ENCODE data around the gene SLC2A2.

Gene SLC2A2

DNA sequence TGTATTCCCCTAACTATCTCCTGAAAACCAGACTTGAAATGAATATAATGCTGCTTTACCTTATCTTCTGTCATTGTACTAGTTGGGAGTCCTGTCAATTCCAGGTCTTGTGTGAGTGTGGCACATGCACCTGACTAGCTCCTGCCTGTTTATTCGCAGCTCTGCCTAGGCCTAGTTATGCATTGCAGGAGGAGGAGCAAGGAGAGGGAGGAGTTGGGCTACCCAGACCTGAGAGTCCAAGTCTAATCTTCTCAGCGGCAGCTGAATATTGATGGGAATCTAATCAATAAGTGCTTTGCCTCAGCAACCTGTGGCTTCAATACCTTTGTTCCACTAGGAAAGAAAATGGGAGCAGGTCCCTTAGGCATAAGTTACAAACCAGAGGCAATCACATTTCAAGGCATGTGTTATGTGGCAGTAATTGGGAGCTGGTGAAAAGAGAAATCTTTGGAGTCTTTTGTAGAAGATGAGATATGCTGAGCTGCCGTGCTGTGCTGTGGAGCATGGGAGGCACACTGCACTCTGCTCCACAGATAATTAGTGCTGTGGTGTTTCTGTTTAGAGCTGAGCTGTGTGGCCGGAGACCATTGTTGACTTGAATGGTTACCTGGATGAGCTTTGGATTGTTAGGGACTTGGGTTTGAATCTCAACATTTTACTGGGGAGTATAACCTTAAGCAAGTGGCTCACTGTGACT, at the start of gene SLC2A2:
TSS of gene SLC2A2 (minus strand) at position 124 of the 697 bp plus-strand sequence. CDS start at position 74, 50 bp downstream.
- no peak for DNase-seq

DNA sequence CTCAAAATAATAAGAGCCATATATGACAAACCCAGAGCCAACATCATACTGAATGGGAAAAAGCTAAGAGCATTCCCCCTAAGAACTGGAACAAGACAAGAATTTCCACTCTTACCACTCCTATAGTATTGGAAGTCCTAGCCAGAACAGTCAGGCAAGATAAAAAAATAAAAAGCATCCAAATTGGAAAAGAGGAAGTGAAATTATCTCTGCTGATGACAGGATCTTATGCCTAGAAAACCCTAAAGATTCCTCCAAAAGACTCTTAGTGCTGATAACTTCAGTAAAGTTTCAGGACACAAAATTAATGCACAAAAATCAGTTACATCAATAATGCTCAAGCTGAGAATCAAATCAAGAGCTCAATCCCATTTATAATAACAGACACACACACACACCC, 45.9 kb upstream of the SLC2A2 start:
- DNase-seq = no peak

DNA sequence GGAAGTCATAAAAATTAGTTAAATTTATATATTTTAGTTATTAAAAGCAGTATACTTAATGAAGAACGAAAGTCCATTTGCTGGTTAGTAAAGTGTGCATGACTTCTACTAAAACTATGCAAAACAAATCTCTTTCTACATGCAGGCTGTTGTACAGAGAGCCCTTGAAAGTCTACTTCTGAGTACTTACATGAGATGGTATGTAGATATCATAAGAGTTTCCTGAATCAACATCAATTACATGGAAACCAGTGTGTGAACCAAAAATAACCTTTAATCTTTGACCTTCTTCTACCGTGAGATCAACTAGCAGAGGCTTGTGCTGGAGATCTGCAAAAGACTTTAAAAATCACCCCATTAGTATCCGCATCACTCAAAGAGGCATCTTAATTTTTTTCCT, 42.1 kb upstream of the SLC2A2 start:
- no peak for DNase-seq

DNA sequence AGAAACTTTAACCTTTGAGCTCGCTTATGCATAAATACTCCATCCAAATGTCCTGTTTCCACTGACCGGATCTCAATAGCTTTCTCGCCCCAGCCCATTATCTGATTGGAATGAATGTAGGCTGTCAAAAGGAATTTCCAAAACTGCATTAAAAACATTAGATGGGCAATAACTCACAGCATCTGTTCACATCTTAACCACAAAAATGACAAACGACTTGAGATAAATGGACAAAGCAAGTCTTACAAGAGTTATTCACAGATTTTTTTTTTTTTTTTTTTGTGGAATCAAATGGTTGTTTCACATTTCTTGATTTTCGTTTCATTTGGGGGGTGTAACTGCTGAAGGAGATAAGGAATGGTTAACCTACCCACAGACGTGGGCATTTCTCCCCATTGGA, 39.7 kb upstream of the SLC2A2 start:
- no peak for DNase-seq

GRCh38 chr3:171065732-171066131, 39.2 kb upstream of the SLC2A2 start:
- no peak for DNase-seq

GRCh38 chr3:171064461-171064860, 37.9 kb upstream of the SLC2A2 start:
- DNase-seq = no peak

DNA sequence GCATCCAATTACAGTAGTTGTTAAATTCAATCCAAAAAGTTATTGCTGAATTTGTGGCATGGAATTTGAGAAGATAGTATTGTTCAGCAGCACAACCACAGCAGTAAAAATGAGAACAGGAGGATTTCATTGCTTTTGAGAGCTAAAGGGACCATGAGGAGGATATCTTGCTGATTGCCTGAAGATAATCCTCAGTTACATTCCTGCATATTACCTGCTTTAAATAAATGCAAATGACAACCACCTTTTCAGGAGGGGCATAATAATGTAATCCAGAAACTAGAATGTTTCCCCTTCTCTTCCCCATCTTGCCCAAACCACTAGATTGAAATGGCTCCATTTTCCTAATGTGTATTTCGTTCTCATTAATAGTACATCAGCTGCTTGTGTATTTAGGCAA, 35.2 kb upstream of the SLC2A2 start:
- no peak for DNase-seq

DNA sequence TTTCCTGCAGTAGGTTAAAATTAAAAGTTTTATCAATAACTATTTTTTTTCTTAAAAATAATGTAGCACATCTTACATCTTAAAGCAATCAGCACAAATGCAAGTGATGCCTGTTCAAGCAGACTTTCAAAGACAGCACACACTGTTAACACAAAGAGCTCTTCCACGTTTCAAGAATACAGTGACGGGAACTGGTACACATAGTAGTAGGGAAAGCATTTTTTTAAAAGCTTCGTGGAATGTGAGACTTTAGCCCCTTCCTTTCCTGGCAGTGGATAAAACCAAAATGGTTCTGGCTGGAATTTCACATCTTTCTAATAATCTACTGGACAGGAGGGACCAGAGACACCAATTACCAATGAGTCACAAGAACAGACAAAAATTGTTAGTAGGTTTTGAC, 33.5 kb upstream of the SLC2A2 start:
- DNase-seq = no peak

DNA sequence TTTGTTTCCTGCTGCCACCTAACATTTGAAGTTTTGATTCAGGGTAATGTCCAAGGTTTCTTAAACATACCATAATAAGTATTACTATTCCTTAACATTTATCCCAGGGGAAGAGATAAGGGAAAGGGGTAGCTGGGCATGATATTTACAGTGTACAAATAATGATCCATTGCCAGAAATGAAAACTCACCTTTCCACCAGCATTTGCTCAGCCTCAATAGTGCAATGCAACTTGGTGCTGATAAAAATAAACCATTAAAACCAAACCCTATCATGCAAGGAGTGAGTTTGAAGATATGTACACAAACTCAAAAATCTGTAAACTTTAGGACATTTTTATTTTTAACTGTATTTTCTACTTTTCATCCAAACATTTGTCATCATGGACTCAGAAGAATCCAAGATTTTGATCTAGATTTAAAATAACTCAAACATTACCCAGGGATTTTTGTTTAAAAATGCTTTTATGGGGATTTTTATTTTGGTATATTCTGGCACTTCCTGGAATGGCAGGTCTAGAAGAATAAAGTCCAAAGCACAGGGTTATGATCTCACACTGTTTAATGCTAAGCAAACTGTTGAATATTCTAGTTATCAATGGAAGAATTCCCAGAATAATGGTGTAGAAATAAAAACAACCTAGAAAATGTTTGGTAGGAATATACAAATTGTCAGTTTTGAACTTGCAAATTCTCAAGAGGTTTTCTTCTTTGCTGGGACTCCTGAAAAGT, 32.5 kb upstream of the SLC2A2 start:
- DNase-seq = no peak

DNA sequence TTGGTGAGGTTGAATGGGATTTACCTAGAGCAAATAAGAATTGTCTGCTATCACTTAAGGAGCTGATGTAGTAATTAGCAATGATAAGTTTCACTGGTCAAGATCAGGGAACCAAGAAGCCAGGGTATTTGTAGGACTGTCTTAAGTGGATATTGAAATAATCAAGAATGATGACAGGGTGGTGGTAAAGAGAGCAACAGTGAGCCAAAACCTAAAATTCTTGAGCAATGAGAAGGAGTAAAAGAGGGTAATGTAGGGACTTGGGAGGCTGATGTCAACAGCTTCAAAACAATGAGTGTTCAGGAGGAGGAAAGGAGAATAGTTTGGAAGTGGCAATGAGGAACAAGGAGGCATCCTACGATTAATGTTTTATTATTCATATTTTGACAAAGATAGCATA, 31.5 kb upstream of the SLC2A2 start:
- no peak for DNase-seq

- no peak for DNase-seq
These were observed 30.6 kb upstream of the SLC2A2 start for GRCh38 chr3:171057072-171057471.

DNA sequence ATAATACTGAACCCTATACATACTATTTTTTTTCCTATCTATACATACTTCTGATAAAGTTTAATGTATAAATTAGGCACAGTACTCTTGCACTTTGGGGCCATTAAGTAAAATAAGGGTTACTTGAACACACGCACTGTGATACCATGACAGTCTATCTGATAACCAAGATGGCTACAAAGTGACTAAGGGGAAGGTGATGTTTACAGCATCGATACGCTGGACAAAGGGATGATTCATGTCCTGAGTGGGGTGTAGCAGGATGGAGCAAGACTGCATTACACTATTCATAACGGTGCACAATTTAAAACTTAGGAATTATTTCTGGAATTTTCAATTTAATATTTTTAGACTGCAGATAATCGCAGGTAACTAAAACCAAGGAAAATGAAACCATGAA, 30.0 kb upstream of the SLC2A2 start:
- DNase-seq = no peak

- DNase-seq = no peak
These were observed 29.0 kb upstream of the SLC2A2 start for GRCh38 chr3:171055336-171056178.

DNA sequence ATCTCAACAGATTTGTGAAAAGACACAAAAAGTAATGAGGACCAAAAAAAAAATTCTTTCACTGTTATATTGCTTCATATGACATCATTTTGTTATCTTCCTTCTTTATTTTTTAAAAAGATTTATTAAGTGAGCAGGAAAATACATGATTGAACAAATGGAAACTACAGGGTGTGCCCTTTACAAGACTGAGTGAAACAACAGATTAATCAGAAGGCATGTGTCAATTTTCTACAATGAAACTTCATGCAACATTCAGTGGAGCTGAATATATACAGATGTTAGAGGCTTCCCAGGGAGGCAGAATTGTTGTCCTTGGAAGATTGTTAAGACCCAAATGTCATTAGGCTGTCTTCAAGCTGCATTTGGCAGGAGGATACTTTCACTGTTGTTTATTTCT, 28.4 kb upstream of the SLC2A2 start:
- DNase-seq = no peak

- DNase-seq = no peak
These were observed 27.7 kb upstream of the SLC2A2 start for GRCh38 chr3:171054231-171054630.

DNA sequence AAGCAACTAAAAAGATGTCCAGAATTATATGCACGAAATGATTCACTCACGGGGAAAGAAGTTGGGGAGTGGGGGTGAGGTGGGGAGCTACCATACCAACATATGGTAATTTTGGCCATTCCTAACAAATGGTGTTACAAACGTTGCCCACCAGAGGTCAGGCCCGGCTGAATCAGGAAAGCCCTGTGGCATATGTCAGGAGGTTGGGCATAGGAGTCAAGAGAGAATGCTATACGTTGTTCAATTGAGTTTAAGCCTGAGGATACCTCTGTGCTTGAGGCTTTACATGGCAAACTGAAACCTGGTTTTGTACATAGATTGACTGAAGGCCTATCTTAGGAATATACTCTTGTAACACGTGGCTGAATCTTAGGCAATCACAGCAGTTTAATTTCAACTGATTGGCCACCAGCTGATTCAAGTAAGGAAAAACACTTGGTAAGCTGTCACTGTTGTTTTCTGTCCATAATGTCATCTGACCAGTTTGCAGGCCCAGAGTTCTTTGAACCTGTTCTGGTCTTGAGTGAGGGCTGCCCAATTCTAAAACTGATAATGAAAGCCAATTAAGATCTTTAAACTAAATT, 23.4 kb upstream of the SLC2A2 start:
- peak in 1 of 2 donors; percentile 30 for DNase-seq

- no peak for DNase-seq
These were observed 20.2 kb upstream of the SLC2A2 start for GRCh38 chr3:171046760-171047159.

- no peak for DNase-seq
These were observed 18.6 kb upstream of the SLC2A2 start for GRCh38 chr3:171044835-171045793.

DNA sequence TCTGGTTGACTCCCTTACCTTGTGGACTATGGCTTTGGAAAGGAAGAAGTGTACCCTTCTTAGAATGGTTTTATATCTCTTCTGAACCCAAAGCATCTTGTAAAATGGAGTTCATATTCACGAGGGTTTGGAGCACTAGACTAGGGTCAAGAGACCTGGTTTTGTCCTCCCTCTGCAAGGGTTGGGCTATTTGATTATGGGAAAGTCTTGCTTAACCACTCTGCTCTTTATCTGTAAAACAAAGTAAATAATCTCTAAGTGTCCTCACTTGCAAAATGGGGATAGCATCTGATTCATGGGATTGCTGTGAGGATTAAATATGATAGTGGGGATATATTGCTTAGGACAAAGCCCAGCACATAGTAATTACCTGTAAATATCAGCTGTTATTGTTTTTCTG, 17.9 kb upstream of the SLC2A2 start:
- no peak for DNase-seq

DNA sequence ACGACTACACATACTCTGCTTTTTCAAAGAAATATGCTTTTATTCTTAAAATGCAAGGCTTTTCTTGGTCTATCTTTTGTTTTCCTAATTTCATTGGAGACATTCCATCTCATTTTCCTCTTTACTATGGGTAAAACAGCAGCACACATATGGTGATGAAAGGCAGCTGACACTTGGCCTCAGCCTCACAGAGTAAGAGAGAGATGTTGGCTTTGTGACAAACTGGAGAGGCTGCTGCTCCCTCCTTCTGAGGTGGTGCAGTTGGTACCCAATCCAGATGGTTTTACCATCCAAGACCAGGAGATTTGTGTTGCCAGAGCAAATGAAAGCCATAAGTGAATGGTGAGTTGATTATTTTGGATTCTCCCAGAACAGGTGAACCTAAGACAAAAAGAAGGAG, 13.2 kb upstream of the SLC2A2 start:
- DNase-seq = no peak

DNA sequence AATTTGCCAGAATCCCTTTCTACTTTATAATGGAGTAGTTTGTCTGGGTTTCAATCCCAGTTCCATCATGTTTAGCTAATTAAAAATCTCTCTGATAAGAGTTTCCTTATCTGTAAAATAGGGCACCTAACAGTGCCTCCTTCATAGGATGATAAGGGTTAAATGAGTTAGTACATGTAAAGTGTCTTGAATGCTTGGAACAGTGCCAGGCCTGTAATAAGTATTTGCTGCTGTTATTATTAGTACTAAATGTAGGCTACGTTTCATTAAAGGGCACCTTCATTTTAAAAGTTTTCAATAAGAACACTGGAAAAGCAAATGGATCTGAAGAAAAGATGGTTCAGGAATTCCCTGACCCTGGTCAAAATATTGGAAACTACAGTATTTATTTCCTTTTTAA, 11.8 kb upstream of the SLC2A2 start:
- no peak for DNase-seq

DNA sequence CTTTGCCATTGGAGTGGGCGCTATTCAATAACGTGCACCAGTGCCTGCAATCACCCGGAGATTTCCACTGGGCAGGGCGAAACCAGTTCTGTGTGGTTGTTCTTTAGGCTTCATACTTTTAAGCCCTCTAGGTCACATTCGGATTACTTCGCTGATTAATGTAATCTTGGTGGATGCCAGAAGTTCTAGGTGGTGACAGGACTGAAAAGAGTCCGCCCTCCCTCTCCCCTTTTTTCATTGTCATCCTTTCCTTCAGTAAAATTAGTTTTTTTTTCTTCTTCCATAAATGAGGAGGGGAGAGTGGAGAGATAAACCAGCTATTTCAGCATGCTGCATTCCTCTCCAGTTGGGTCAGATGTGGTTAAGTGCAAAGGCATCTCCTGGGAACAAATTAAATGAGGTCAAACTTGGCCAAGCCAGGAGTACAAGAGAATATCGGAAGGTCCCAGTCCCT, 2.3 kb upstream of the SLC2A2 start:
- no peak for DNase-seq
